ENCODE data around the gene GNPTAB.

DNA sequence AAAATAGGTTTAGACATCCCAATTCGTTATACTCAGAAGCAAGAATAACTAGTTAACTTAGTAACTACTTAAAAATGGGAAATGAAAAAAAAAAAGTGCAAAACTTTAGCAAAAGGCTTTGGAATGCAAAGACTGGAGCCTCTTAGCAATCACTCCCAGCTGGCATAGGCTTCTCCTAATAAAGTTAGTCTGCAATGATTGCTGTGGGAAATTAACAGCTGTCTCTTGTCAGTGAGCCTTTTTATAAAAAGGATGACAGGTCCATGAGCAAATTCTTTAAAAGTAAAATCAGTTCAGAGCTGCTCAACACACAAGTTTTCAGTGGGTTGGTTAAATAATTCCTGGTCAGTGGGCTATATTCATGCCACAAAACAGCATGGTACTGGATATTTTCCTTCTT lies 84.1 kb downstream of the GNPTAB start:
- TF ChIP-seq, protein P1, sequence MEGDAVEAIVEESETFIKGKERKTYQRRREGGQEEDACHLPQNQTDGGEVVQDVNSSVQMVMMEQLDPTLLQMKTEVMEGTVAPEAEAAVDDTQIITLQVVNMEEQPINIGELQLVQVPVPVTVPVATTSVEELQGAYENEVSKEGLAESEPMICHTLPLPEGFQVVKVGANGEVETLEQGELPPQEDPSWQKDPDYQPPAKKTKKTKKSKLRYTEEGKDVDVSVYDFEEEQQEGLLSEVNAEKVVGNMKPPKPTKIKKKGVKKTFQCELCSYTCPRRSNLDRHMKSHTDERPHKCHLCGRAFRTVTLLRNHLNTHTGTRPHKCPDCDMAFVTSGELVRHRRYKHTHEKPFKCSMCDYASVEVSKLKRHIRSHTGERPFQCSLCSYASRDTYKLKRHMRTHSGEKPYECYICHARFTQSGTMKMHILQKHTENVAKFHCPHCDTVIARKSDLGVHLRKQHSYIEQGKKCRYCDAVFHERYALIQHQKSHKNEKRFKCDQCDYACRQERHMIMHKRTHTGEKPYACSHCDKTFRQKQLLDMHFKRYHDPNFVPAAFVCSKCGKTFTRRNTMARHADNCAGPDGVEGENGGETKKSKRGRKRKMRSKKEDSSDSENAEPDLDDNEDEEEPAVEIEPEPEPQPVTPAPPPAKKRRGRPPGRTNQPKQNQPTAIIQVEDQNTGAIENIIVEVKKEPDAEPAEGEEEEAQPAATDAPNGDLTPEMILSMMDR (IDR thresholded peaks at IDR 0.05): no peak
- no peak for TF ChIP-seq POLR2A (IDR thresholded peaks at IDR 0.05)
